Endodermal cell (in vitro differentiated cells): Measurements from ENCODE around the gene RIMBP3C. TPM values are rescaled to one million over a fixed set of nuclear protein-coding genes. Genes with fewer than 3 reads are reported as not detected.
"Not testable (repeated sequence)": the region's sequence is repeated elsewhere in the genome, so short reads cannot be mapped to it uniquely, and the experiment has no call there.

Experiments
- DNase-seq: peaks from one replicate; pipeline ENCODE4 v3.0.0-alpha.2; 2017
- H3K27ac ChIP-seq: 2 replicates; pipeline ENCODE4 v1.5.1; 2013; ENCODE audit warnings: mild to moderate bottlenecking, low read depth, low read length, moderate library complexity
- H3K27me3 ChIP-seq: 2 replicates; pipeline ENCODE4 v1.6.1; 2013; ENCODE audit warnings: mild to moderate bottlenecking, low read length, moderate library complexity; ENCODE audit not compliant: insufficient read depth, control insufficient read depth, poor library complexity, severe bottlenecking
- H3K36me3 ChIP-seq: 2 replicates; pipeline ENCODE4 v1.7.0; 2013; ENCODE audit warnings: mild to moderate bottlenecking, low read length, moderate library complexity; ENCODE audit not compliant: control insufficient read depth, insufficient read depth
- H3K4me1 ChIP-seq: one replicate; pipeline ENCODE4 v1.7.0; 2013; ENCODE audit warnings: low read length; ENCODE audit not compliant: control insufficient read depth, insufficient read depth
- H3K4me3 ChIP-seq: 2 replicates; pipeline ENCODE4 v1.5.1; 2013; ENCODE audit warnings: mild to moderate bottlenecking, low read length, moderate library complexity
- H3K9ac ChIP-seq: 2 replicates; pipeline ENCODE4 v1.6.1; 2013; ENCODE audit warnings: mild to moderate bottlenecking, low read length, moderate library complexity; ENCODE audit not compliant: poor library complexity, severe bottlenecking; ENCODE audit errors: extremely low read depth
- H3K9me3 ChIP-seq: 2 replicates; pipeline ENCODE4 v1.6.1; 2013; ENCODE audit warnings: mild to moderate bottlenecking, low read length, moderate library complexity; ENCODE audit not compliant: control insufficient read depth
- H3K27ac Mint-ChIP-seq: 2 replicates; pipeline ENCODE4 v1.8.0; 2020; ENCODE audit warnings: mixed read lengths
- H3K27me3 Mint-ChIP-seq: 2 replicates; pipeline ENCODE4 v1.8.0; 2021; ENCODE audit warnings: mild to moderate bottlenecking, mixed read lengths; ENCODE audit not compliant: insufficient read depth
- H3K36me3 Mint-ChIP-seq: 2 replicates; pipeline ENCODE4 v1.8.0; 2020; ENCODE audit warnings: low read depth, mixed read lengths
- H3K4me1 Mint-ChIP-seq: 2 replicates; pipeline ENCODE4 v1.8.0; 2020; ENCODE audit warnings: mixed read lengths
- H3K4me3 Mint-ChIP-seq: 2 replicates; pipeline ENCODE4 v1.8.0; 2020; ENCODE audit warnings: mild to moderate bottlenecking, moderate library complexity, mixed read lengths
- H3K9me3 Mint-ChIP-seq: 2 replicates; pipeline ENCODE4 v1.8.0; 2020; ENCODE audit warnings: mild to moderate bottlenecking, mixed read lengths
- WGBS, 2 experiments: methylation state at CpG; one replicate each; pipeline versions ENCODE4 v1.1.5 to v1.1.7; 2013; ENCODE audit warnings: missing lambda C conversion rate in 2 of 2, mixed read lengths in 1 of 2; ENCODE audit not compliant: insufficient coverage in 1 of 2, insufficient read length in 1 of 2; 5-methylcytosine and 5-hydroxymethylcytosine counted together
- total RNA-seq, 2 donors: library from RNA; stranded (reverse); fragmentation: NEBNext Ultra II Directional in 1 of 2; extraction: Animal tissue kit (Norgen Biotek cat#: 25700) in 1 of 2; gene quantifications; 2 replicates in 1 of 2; 3 replicates in 1 of 2; pipeline ENCODE4 v1.2.1, GENCODE V29; 2021
- TF ChIP-seq, protein P1 (sequence below): fragments of 200-600 bp; sonication (generic); conservative IDR thresholded peaks from 2 replicates; pipeline ENCODE4 v1.5.0; 2021; ENCODE audit warnings: antibody characterized with exemption, mild to moderate bottlenecking

The RIMBP3C gene
- total RNA-seq, 2 donors from 2014 or later: 0.53 to 0.75 TPM

DNA sequence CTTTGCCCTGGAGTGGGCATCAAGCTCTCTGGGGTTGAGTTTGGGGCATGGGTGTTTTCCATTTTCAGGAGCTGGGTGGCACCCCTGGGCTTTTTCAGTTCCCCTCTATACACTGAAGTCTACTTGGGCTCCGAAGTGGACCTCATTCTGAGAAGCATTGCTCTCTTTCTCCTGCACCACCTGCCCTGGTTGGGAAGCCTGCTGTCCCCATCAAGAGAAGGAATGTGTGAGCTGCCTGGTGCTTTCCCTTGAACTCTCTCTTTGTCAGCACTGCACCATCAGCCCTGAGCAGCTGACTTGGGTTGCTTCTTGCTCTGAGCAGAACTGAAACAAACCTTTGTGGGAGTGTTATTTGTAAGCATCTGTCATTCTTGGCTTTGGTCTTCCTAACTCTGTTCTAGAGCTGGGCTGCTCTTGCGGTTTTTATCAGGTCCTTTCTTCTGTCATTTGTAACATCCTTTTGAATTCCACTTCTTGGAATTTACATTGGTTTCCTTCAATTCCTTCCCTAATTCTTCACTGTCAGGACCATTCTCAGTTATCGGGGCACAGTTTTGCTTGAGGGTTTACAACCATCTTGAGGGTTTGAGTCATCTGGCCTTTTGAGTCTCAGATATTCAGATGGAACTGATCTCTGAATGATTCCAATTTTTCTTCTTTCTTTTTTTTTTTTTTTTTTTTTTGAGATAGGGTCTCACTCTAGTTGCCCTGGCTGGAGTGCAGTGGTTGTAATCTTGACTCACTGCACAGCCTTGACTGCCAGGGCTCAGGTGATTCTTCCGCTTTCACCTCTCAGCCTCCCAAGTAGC is 36.7 kb upstream of the RIMBP3C start:
- Histone ChIP-seq H3K4me3 (no peak overlapping the region), H3K36me3 (peaks cover 45% of the 10 kb centered on the region), H3K27ac (no peak overlapping the region), H3K4me1 (no peaks in the 10 kb centered on the region), H3K9me3 (no peaks in the 10 kb centered on the region), H3K9ac (no peak overlapping the region), H3K27me3 (no peaks in the 10 kb centered on the region)
- Mint-ChIP-seq H3K27ac (peak overlapping the region; percentile 33), H3K27me3 (no peaks in the 10 kb centered on the region), H3K4me1 (peaks cover 12% of the 10 kb centered on the region), H3K9me3 (no peaks in the 10 kb centered on the region), H3K36me3 (peaks cover 33% of the 10 kb centered on the region), H3K4me3 (no peak overlapping the region)
- no peak for DNase-seq
- TF ChIP-seq, protein P1, sequence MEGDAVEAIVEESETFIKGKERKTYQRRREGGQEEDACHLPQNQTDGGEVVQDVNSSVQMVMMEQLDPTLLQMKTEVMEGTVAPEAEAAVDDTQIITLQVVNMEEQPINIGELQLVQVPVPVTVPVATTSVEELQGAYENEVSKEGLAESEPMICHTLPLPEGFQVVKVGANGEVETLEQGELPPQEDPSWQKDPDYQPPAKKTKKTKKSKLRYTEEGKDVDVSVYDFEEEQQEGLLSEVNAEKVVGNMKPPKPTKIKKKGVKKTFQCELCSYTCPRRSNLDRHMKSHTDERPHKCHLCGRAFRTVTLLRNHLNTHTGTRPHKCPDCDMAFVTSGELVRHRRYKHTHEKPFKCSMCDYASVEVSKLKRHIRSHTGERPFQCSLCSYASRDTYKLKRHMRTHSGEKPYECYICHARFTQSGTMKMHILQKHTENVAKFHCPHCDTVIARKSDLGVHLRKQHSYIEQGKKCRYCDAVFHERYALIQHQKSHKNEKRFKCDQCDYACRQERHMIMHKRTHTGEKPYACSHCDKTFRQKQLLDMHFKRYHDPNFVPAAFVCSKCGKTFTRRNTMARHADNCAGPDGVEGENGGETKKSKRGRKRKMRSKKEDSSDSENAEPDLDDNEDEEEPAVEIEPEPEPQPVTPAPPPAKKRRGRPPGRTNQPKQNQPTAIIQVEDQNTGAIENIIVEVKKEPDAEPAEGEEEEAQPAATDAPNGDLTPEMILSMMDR: no peak
- WGBS, 2 experiments: 93 to 97% methylated on average over 2 to 4 of the region's 4 CpGs

DNA sequence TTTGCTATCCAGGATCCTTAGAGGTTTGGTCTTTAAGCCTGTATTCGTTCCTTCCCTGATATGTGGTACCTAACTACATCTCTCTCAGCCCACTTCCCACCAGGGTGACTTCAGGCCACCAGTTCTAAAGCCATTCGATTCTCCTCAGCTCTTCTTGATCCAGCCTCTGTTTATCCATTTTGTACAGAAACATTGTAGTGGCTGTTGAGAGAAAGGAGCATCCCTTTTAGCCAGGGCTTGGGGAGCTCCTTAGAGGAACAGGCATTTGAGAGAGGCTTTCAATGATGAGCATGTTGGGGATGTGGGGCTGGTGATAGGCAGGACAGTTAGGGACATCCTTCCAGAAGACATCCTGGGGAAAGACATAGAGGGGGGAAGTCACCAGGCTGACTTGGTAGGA is 34.1 kb upstream of the RIMBP3C start:
- TF ChIP-seq, protein P1: no peak
- H3K9ac ChIP-seq: no peak overlapping the region
- peak overlapping the region; percentile 12 for H3K27ac Mint-ChIP-seq

DNA sequence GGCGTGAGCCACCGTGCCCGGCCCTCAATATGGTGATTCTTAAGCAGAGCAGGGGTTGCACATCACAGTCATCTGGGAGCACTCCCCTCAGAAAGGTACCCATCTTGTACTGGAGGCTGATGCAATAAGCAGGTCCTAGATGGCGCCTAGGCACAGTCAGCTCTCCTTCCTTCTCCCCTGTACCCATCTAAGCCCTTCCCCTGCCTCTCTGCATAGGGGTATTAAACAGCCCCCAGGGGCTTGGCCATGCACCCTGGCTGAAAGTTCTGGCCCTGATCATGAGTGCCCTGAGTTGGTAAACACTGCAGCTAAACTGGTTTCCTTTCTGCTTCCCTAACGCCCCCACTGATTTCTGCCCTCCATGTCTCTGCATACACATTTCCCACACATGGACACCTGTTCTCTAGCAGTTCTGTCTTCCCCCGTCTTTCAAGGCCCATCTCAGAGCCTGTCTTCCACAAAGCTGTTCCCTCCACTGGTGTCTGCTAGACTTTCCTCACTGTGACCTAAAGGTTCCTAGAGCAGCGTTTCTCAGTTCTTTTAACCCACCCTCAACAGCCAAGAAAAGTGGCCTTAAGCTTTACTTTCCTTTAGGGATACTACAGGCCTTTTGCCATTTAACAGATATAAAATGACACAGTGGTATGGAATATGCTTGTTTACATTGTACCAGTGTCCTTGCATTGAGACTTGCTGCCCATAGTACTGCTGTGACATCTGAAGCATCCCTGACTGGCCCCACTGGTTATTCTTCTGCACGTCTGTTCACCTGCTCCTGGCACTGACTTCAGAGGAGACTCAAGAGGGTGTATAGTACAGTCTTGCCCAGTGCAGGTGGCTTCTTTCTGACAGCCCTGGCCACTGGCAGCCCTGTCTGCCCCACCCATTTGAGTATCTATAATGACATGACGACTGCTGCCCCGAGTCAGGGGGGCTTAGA is 31.8 kb upstream of the RIMBP3C start:
- Mint-ChIP-seq H3K4me1 (peaks cover 1% of the 10 kb centered on the region), H3K36me3 (peaks cover 19% of the 10 kb centered on the region), H3K4me3 (no peak overlapping the region), H3K27ac (no peak overlapping the region), H3K27me3 (no peaks in the 10 kb centered on the region), H3K9me3 (no peaks in the 10 kb centered on the region)
- H3K9ac ChIP-seq: no peak overlapping the region
- WGBS, 2 experiments: 95 to 99% methylated on average over 9 to 10 of the region's 10 CpGs
- no peaks in the 10 kb centered on the region for H3K4me1 ChIP-seq
- no peak for DNase-seq
- peaks cover 24% of the 10 kb centered on the region for H3K36me3 ChIP-seq
- TF ChIP-seq, protein P1: no peak
- H3K9me3 ChIP-seq: no peaks in the 10 kb centered on the region
- no peaks in the 10 kb centered on the region for H3K27me3 ChIP-seq
- no peak overlapping the region for H3K27ac ChIP-seq
- no peak overlapping the region for H3K4me3 ChIP-seq

More for the DNA sequence above, 34.1 kb upstream of the RIMBP3C start:
- H3K27me3 Mint-ChIP-seq: no peaks in the 10 kb centered on the region
- H3K27me3 ChIP-seq: no peaks in the 10 kb centered on the region
- 94 to 100% methylated on average over 1 to 2 of the region's 2 CpGs for WGBS, 2 experiments
- H3K9me3 Mint-ChIP-seq: no peaks in the 10 kb centered on the region
- H3K4me3 Mint-ChIP-seq: no peak overlapping the region
- H3K9me3 ChIP-seq: no peaks in the 10 kb centered on the region
- H3K27ac ChIP-seq: no peak overlapping the region
- H3K36me3 Mint-ChIP-seq: peaks cover 21% of the 10 kb centered on the region
- no peak for DNase-seq
- H3K36me3 ChIP-seq: peaks cover 27% of the 10 kb centered on the region
- peaks cover 6% of the 10 kb centered on the region for H3K4me1 Mint-ChIP-seq
- no peaks in the 10 kb centered on the region for H3K4me1 ChIP-seq
- no peak overlapping the region for H3K4me3 ChIP-seq

DNA sequence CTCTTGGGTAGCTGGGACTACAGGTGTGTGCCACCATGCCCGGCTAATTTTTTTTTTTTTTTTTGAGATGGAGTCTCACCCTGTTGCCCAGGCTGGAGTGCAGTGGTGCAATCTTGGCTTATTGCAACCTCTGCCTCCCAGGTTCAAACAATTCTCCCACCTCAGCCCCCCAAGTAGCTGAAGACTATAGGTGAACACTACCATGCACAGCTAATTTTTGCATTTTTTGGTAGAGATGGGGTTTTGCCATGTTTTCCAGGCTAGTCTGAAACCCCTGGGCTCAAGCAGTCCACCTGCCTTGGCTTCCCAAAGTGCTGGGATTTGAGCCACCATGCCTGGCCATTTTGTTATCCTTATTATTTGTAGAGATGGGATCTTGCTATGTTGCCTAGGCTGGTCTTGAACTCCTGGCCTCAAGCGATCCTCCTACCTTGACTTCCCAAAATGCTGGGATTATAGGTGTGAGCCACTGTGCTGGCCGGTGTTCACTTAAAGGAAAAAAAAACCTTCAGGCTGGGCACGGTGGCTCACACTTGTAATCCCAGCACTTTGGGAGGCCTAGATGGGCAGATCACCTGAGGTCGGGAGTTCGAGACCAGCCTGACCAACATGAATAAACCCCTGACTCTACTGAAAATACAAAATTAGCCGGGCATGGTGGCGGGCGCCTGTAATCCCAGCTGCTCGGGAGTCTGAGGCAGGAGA is 29.9 kb upstream of the RIMBP3C start:
- H3K9me3 ChIP-seq, H3K4me1 ChIP-seq, H3K27me3 Mint-ChIP-seq, H3K4me3 Mint-ChIP-seq, H3K4me1 Mint-ChIP-seq, H3K9me3 Mint-ChIP-seq, DNase-seq, H3K9ac ChIP-seq, H3K27ac Mint-ChIP-seq, H3K27ac ChIP-seq, H3K27me3 ChIP-seq, H3K4me3 ChIP-seq: not testable (repeated sequence)
- WGBS, 2 experiments: 93 to 95% methylated on average over 8 to 10 of the region's 10 CpGs
- H3K36me3 ChIP-seq: peaks cover 24% of the 10 kb centered on the region
- H3K36me3 Mint-ChIP-seq: peaks cover 17% of the 10 kb centered on the region
